Urothelium cell line (cell line): ENCODE measurements around the gene ANXA1.

Source experiments
- DNase-seq: peaks from one replicate; pipeline ENCODE4 v3.0.0; 2011; ENCODE audit warnings: low spot score, mixed read lengths
- FAIRE-seq: peaks from 2 replicates; lab custom pipeline; 2011; peaks lifted over from hg19 to GRCh38; lab: Jason Lieb, UNC

Gene ANXA1

GRCh38 chr9:73137914-73138313 lies 13.8 kb upstream of the ANXA1 start:
- FAIRE-seq (no peak), DNase-seq (no peak)

- DNase-seq (no peak), FAIRE-seq (no peak)
Observed at GRCh38 chr9:73138516-73138915, 13.1 kb upstream of the ANXA1 start.

- DNase-seq (no peak), FAIRE-seq (no peak)
Observed at GRCh38 chr9:73141282-73141681, 10.4 kb upstream of the ANXA1 start.

- FAIRE-seq (no peak), DNase-seq (peak; percentile 56)
Observed at GRCh38 chr9:73143711-73144328, 7.8 kb upstream of the ANXA1 start.

GRCh38 chr9:73146111-73146815 lies 5.4 kb upstream of the ANXA1 start:
- no peak for FAIRE-seq
- DNase-seq = no peak

- no peak for FAIRE-seq
- DNase-seq = no peak
Observed at GRCh38 chr9:73148447-73148937, 3.2 kb upstream of the ANXA1 start.

GRCh38 chr9:73149371-73150067 lies 2.1 kb upstream of the ANXA1 start:
- DNase-seq = peak; percentile 64
- no peak for FAIRE-seq

- DNase-seq (no peak), FAIRE-seq (no peak)
Observed at GRCh38 chr9:73152543-73152844, 829 bp downstream of the ANXA1 start.

- FAIRE-seq = peak; percentile 9
- DNase-seq = no peak
Observed at GRCh38 chr9:73152953-73153352, 1.3 kb downstream of the ANXA1 start.

GRCh38 chr9:73153793-73154227 lies 2.1 kb downstream of the ANXA1 start:
- FAIRE-seq = no peak
- no peak for DNase-seq

GRCh38 chr9:73154271-73154670 lies 2.6 kb downstream of the ANXA1 start:
- no peak for FAIRE-seq
- DNase-seq = no peak

GRCh38 chr9:73154722-73155121 lies 3.1 kb downstream of the ANXA1 start:
- no peak for FAIRE-seq

GRCh38 chr9:73155377-73155776 lies 3.7 kb downstream of the ANXA1 start:
- DNase-seq = no peak
- no peak for FAIRE-seq

More at GRCh38 chr9:73154722-73155121, 3.1 kb downstream of the ANXA1 start:
- no peak for DNase-seq

GRCh38 chr9:73155968-73156864 lies 4.6 kb downstream of the ANXA1 start:
- DNase-seq = no peak
- no peak for FAIRE-seq

GRCh38 chr9:73156865-73157187 lies 5.2 kb downstream of the ANXA1 start:
- no peak for FAIRE-seq
- DNase-seq = no peak

GRCh38 chr9:73157811-73158210 lies 6.1 kb downstream of the ANXA1 start:
- FAIRE-seq = no peak
- DNase-seq = no peak

- DNase-seq (no peak), FAIRE-seq (peak; percentile 63)
Observed at GRCh38 chr9:73158723-73159122, 7.1 kb downstream of the ANXA1 start.

- DNase-seq = no peak
- FAIRE-seq = no peak
Observed at GRCh38 chr9:73160868-73161267, 9.2 kb downstream of the ANXA1 start.

- no peak for FAIRE-seq
- DNase-seq = no peak
Observed at GRCh38 chr9:73162987-73163768, 11.5 kb downstream of the ANXA1 start.

GRCh38 chr9:73165911-73166310 lies 14.2 kb downstream of the ANXA1 start:
- DNase-seq (no peak), FAIRE-seq (no peak)
